ENCODE data around the gene FOXR1.
A peak's percentile ranks its signal among the peaks of the same experiment; 100 is the strongest.

Gene FOXR1

GRCh38 chr11:119028346-119029068 lies 56.9 kb downstream of the FOXR1 start:
- FAIRE-seq, result no peak

GRCh38 chr11:119029069-119029339 lies 57.4 kb downstream of the FOXR1 start:
- FAIRE-seq, result no peak

- FAIRE-seq, result no peak
Observed at GRCh38 chr11:119029340-119030028, 57.9 kb downstream of the FOXR1 start.

GRCh38 chr11:119030029-119030328 lies 58.4 kb downstream of the FOXR1 start:
- no peak for FAIRE-seq

- FAIRE-seq, result peak; percentile 96
Observed at GRCh38 chr11:119030329-119031047, 58.9 kb downstream of the FOXR1 start, which contains the start of gene SLC37A4. Gene SLC37A4 (minus strand): TSS chr11:119030877.

All from G401.6 (cell line).